IPS DF 19.7 (cell line): Measurements from ENCODE around the gene PLIN5.

ENCODE experiments used
- DNase-seq: peaks from one replicate; pipeline ENCODE4 v3.0.0-alpha.2; 2013; ENCODE audit warnings: low read depth, low spot score

Gene PLIN5

GRCh38 chr19:4506449-4507149 is 28.4 kb downstream of the PLIN5 start:
- DNase-seq = no peak

- DNase-seq = no peak
Observed at GRCh38 chr19:4505570-4506448, 29.2 kb downstream of the PLIN5 start.

GRCh38 chr19:4504891-4505569 is 30.0 kb downstream of the PLIN5 start:
- DNase-seq = no peak

- no peak for DNase-seq
Observed at GRCh38 chr19:4504297-4504701, 30.7 kb downstream of the PLIN5 start.

GRCh38 chr19:4503825-4504170 is 31.2 kb downstream of the PLIN5 start:
- DNase-seq = no peak

GRCh38 chr19:4503132-4503824 is 31.7 kb downstream of the PLIN5 start:
- DNase-seq = no peak

GRCh38 chr19:4502282-4503131 is 32.5 kb downstream of the PLIN5 start:
- no peak for DNase-seq

GRCh38 chr19:4501691-4502090 is 33.3 kb downstream of the PLIN5 start:
- no peak for DNase-seq

- no peak for DNase-seq
Observed at GRCh38 chr19:4500841-4501591, 34.0 kb downstream of the PLIN5 start.

GRCh38 chr19:4499855-4500254 is 35.2 kb downstream of the PLIN5 start:
- no peak for DNase-seq

GRCh38 chr19:4499318-4499717 is 35.7 kb downstream of the PLIN5 start:
- DNase-seq = no peak

- no peak for DNase-seq
Observed at GRCh38 chr19:4498694-4499093, 36.3 kb downstream of the PLIN5 start.

GRCh38 chr19:4497770-4498389 is 37.1 kb downstream of the PLIN5 start:
- DNase-seq = no peak

- no peak for DNase-seq
Observed at GRCh38 chr19:4496304-4496703, 38.7 kb downstream of the PLIN5 start.

GRCh38 chr19:4495471-4495870 is 39.6 kb downstream of the PLIN5 start:
- DNase-seq = no peak

GRCh38 chr19:4494691-4495064 is 40.3 kb downstream of the PLIN5 start:
- DNase-seq = no peak

GRCh38 chr19:4493929-4494690 is 40.9 kb downstream of the PLIN5 start:
- no peak for DNase-seq

- DNase-seq = no peak
Observed at GRCh38 chr19:4493104-4493928, 41.7 kb downstream of the PLIN5 start.
